ENCODE measurements around the gene TSPAN11. TPM values are rescaled to one million over a fixed set of nuclear protein-coding genes. Genes with fewer than 3 reads are reported as not detected.
"Not testable (repeated sequence)": the region's sequence is repeated elsewhere in the genome, so short reads cannot be mapped to it uniquely, and the experiment has no call there.

Gene TSPAN11
- total RNA-seq (2014; rRNA removed; shearing (Covaris generic)): not detected in 2 replicates

GRCh38 chr12:30926243-30927221 is at the start of gene TSPAN11:
TSPAN11 (plus strand) TSS chr12:30926748; CDS start chr12:30953992, 27,244 bp downstream.
- in situ Hi-C loops (cut with HindIII; ENCODE audit: low sequenced_read_pairs): no loop called here
- DNase-seq (ENCODE audit: low spot score): peak; percentile 24

GRCh38 chr12:30877105-30877875 is 49.3 kb upstream of the TSPAN11 start:
- no peak for DNase-seq (ENCODE audit: low spot score)
- in situ Hi-C loops (cut with HindIII; ENCODE audit: low sequenced_read_pairs): no loop called here

- in situ Hi-C loops (cut with HindIII; ENCODE audit: low sequenced_read_pairs): no loop called here
- no peak for DNase-seq (ENCODE audit: low spot score)
These were observed 48.5 kb upstream of the TSPAN11 start for GRCh38 chr12:30878024-30878423.

GRCh38 chr12:30880061-30880460 is 46.5 kb upstream of the TSPAN11 start:
- in situ Hi-C loops (cut with HindIII; ENCODE audit: low sequenced_read_pairs): no loop called here
- no peak for DNase-seq (ENCODE audit: low spot score)

GRCh38 chr12:30880813-30881212 is 45.7 kb upstream of the TSPAN11 start:
- in situ Hi-C loops (cut with HindIII; ENCODE audit: low sequenced_read_pairs): no loop called here
- DNase-seq (ENCODE audit: low spot score): no peak

- peak; percentile 80 for DNase-seq (ENCODE audit: low spot score)
- in situ Hi-C loops (cut with HindIII; ENCODE audit: low sequenced_read_pairs): no loop called here
These were observed 43.8 kb upstream of the TSPAN11 start for GRCh38 chr12:30882706-30883105.

- in situ Hi-C loops (cut with HindIII; ENCODE audit: low sequenced_read_pairs): no loop called here
- no peak for DNase-seq (ENCODE audit: low spot score)
These were observed 41.7 kb upstream of the TSPAN11 start for GRCh38 chr12:30884799-30885198.

- DNase-seq (ENCODE audit: low spot score): no peak
- in situ Hi-C loops (cut with HindIII; ENCODE audit: low sequenced_read_pairs): no loop called here
These were observed 41.2 kb upstream of the TSPAN11 start for GRCh38 chr12:30885321-30885720.

GRCh38 chr12:30887226-30887625 is 39.3 kb upstream of the TSPAN11 start:
- DNase-seq (ENCODE audit: low spot score): no peak
- in situ Hi-C loops (cut with HindIII; ENCODE audit: low sequenced_read_pairs): no loop called here

GRCh38 chr12:30888241-30888640 is 38.3 kb upstream of the TSPAN11 start:
- no peak for DNase-seq (ENCODE audit: low spot score)
- in situ Hi-C loops (cut with HindIII; ENCODE audit: low sequenced_read_pairs): no loop called here

GRCh38 chr12:30894531-30894930 is 32.0 kb upstream of the TSPAN11 start:
- DNase-seq (ENCODE audit: low spot score); in situ Hi-C loops (cut with HindIII; ENCODE audit: low sequenced_read_pairs): not testable (repeated sequence)

GRCh38 chr12:30896461-30896860 is 30.1 kb upstream of the TSPAN11 start:
- DNase-seq (ENCODE audit: low spot score): no peak
- in situ Hi-C loops (cut with HindIII; ENCODE audit: low sequenced_read_pairs): no loop called here

- no peak for DNase-seq (ENCODE audit: low spot score)
- in situ Hi-C loops (cut with HindIII; ENCODE audit: low sequenced_read_pairs): no loop called here
These were observed 27.7 kb upstream of the TSPAN11 start for GRCh38 chr12:30898846-30899245.

GRCh38 chr12:30900351-30900750 is 26.2 kb upstream of the TSPAN11 start:
- no peak for DNase-seq (ENCODE audit: low spot score)
- in situ Hi-C loops (cut with HindIII; ENCODE audit: low sequenced_read_pairs): no loop called here

GRCh38 chr12:30902001-30902400 is 24.5 kb upstream of the TSPAN11 start:
- in situ Hi-C loops (cut with HindIII; ENCODE audit: low sequenced_read_pairs): no loop called here
- no peak for DNase-seq (ENCODE audit: low spot score)

- in situ Hi-C loops (cut with HindIII; ENCODE audit: low sequenced_read_pairs): no loop called here
- DNase-seq (ENCODE audit: low spot score): no peak
These were observed 24.0 kb upstream of the TSPAN11 start for GRCh38 chr12:30902596-30902995.

- DNase-seq (ENCODE audit: low spot score): no peak
- in situ Hi-C loops (cut with HindIII; ENCODE audit: low sequenced_read_pairs): no loop called here
These were observed 21.0 kb upstream of the TSPAN11 start for GRCh38 chr12:30905463-30906009.

GRCh38 chr12:30908076-30908721 is 18.3 kb upstream of the TSPAN11 start:
- in situ Hi-C loops (cut with HindIII; ENCODE audit: low sequenced_read_pairs): no loop called here
- DNase-seq (ENCODE audit: low spot score): no peak

- in situ Hi-C loops (cut with HindIII; ENCODE audit: low sequenced_read_pairs): no loop called here
- peak; percentile 79 for DNase-seq (ENCODE audit: low spot score)
These were observed 17.7 kb upstream of the TSPAN11 start for GRCh38 chr12:30908722-30909348.

Data from G401 (cell line).